NCI-H82 (cell line): ENCODE data around the gene CCDC6.
A peak's percentile ranks its signal among the peaks of the same experiment; 100 is the strongest.

Experiments
- DNase-seq: peaks from one replicate; lab custom pipeline; 2025; lab: John Stamatoyannopoulos, UW

Gene CCDC6

GRCh38 chr10:59880971-59881510, 25.3 kb downstream of the CCDC6 start:
- DNase-seq, result peak; percentile 4

- no peak for DNase-seq
Measured at GRCh38 chr10:59880019-59880717, 26.2 kb downstream of the CCDC6 start.

DNA sequence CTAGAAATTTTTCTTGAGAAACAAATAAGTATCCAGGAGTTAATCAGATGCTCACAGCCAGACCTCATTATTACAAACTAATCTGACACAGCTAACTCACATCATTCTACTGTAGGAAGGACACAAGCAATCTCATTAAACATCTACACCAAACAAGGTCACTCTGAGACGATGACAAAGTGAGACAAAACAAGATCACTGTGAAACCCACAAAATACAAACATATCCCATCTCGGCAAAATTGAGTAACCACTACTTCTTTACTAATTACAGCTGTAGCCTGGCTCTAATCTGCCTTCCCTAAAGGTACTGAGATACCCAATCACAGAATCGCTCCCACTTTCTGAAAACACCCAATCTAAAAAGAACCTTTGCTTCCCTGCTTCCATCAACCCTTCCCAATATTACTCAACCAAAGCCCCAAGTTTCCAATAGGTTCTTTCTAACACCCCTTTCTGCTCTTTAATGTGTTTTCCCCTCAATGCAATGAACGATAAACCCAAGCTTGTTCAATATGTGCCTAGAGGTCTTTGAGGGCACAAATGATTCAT, 26.9 kb downstream of the CCDC6 start:
- peak; percentile 5 for DNase-seq

- no peak for DNase-seq
Measured at GRCh38 chr10:59878915-59879314, 27.4 kb downstream of the CCDC6 start.

GRCh38 chr10:59878289-59878688, 28.1 kb downstream of the CCDC6 start:
- no peak for DNase-seq

- no peak for DNase-seq
Measured at GRCh38 chr10:59877191-59877671, 29.1 kb downstream of the CCDC6 start.

GRCh38 chr10:59876695-59877094, 29.7 kb downstream of the CCDC6 start:
- DNase-seq, result no peak

DNA sequence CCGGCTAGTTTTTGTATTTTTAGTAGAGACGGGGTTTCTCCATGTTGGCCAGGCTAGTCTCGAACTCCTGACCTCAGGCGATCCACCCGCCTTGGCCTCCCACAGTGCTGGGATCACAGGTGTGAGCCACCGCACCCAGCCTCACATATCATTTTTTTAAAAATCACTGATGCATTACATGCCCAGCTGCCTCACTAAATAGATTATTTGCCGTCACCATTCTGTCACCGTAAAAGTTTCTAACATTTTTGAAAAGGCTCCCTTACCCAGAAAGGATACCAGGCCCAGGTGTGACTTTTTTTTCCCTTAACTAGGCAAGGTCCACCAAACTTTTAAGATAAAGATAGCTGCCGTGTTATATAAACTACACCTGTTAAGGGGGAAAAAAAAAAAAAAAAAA, 30.1 kb downstream of the CCDC6 start:
- peak; percentile 71 for DNase-seq

GRCh38 chr10:59873896-59874295, 32.5 kb downstream of the CCDC6 start:
- DNase-seq, result no peak

DNA sequence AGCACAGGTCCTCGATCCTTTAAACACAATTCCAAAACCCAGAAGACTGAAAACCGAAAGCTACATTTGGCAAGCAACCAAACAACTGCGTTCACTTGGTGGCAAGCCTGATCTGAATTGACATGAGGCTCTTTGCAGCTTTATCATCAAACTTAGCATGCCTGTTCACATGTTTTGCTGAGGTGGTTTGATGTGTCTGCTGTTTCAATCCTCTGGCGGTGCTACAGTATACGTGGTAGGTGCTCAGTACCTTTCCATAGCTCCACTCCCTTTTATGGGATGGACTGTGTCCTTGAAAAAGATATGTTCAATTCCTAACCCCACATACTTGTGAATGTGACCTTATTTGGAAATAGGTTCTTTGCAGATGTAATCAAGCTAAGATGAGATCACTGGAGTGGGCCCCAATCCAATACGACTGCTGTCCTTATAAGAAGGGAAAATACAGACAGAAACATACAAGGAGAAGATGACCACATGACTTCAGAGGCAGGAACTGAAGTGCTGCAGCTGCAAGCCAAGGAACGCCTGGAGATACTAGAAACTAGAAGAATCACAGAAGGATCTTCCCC, 33.4 kb downstream of the CCDC6 start:
- DNase-seq, result no peak

DNA sequence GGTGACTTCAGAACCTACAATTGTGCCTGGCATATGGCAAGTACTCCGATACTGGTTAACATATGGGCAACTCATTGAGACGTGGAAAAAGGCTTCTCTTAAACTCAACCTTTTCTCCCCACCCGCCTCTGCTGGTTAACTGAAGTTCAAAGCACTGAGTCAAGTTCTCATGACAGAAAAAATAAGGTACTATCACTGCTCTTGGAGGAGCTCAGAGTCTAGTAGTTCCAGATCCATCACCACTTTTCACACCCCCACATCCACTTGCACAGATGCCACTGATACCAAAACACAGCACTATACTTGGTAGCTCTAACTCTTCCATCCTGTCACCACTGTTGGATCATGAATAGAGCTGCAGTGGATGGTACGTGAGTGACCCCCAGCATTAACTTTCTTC, 36.2 kb downstream of the CCDC6 start:
- no peak for DNase-seq

- no peak for DNase-seq
Measured at GRCh38 chr10:59869594-59869940, 36.8 kb downstream of the CCDC6 start.

DNA sequence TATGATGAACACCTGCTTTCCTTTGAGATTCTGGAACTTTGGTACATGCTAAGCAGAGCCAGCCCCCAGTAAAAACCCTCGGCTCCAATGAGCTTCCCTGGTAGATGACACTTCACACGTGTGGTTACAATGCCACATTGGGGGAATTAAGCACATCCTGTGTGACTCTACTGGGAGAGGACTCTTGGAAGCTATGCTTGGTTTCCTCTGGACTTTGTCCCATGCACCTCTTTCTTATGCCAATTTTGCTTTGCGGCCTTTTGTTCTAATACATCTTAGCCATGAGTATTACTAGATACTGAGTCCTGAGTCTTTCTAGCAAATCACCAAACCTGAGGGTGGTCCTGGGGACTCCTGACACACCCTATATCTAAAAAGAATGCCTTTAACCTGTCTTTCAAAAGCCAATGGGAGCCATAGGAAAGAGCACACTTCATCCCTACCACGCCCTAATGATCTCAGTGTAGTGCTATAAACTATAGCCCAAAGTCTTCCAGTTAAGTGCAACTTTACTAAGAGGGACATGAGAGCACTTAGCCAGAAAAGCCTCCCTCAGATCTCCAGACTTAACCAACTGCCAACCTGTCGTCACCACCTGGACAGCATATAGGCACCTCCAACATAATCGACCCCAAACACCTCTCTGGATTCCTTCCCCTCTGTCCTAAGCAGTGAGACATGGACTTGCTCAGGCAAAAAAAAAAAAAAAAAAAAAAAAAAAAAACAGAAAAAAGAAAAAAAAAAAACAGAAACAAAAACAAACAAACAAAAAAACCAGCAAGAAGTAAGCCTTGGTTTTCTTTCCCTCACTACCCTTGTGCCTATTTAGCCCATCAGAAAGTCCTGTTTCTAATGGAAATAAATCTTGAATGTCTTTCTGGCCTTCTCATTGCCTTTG, 37.4 kb downstream of the CCDC6 start:
- DNase-seq, result peak; percentile 62

- DNase-seq, result no peak
Measured at GRCh38 chr10:59867590-59867989, 38.8 kb downstream of the CCDC6 start.

DNA sequence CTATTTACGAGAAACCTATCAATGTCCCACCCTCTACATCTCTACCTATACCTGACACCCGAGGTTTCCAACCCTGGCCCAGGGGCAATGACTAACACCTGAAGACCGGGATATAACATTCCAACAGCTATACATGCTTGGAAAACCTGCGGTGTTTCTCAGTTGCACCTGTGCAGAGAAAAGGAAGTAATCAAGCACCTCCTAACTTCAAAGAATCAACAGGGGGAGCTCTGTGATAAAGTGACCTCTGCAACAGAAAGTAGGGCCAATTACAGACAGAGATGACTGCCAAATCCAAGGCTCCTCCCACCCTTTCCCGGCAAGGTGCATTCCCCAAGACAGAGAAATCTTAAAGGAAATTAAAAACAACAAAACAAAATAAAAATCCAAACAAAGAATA, 41.3 kb downstream of the CCDC6 start:
- DNase-seq, result peak; percentile 21

GRCh38 chr10:59864141-59864962, 42.0 kb downstream of the CCDC6 start:
- no peak for DNase-seq

GRCh38 chr10:59859570-59859969, 46.8 kb downstream of the CCDC6 start:
- no peak for DNase-seq

DNA sequence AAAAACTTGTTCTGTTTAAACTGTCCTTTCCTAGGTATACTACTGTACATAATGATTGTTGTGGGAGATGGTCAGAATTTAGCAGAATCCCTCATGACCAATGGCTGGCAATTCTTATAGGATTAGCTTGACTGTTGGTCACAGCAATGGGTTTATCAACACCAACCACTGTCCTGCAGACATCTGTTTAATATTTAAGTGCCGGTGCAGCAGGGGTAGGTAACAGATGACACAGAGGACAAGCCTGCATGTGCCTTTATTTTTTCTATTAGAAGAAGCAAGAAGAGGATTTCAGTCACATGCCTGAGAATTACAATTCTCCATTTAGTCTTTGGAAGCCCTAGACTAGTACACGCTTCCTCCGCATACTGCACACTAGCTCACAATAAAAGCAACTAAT, 48.4 kb downstream of the CCDC6 start:
- DNase-seq, result peak; percentile 24

DNA sequence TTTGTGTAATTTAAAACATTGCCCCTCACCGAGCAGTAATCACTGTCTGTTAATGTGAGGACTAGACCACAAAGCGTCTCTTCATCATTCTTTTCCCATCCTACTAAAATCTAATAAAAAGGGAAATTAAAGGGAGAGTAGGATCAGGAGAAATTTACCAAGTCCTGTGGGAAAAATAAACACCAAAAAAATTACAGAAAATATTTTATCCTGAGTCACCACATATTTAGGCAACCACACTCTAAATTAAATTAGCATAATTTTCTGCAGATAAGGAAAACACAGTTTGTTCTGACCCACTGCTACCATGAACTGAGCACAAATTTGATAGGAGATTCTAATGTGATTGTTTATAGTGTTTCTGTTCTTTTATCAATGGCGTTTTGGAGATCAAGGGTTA, 49.3 kb downstream of the CCDC6 start:
- no peak for DNase-seq

GRCh38 chr10:59856104-59856503, 50.3 kb downstream of the CCDC6 start:
- no peak for DNase-seq

- no peak for DNase-seq
Measured at GRCh38 chr10:59854571-59854970, 51.8 kb downstream of the CCDC6 start.
